HG03565 (cell line): Measurements from ENCODE around the gene NUCKS1.
A peak's percentile ranks its signal among the peaks of the same experiment; 100 is the strongest.

Experiments
- ATAC-seq: cut with Tn5 transposase; IDR thresholded peaks from one replicate; pipeline ENCODE4 v1.9.1; 2021; ENCODE audit warnings: mild to moderate bottlenecking, moderate library complexity; ENCODE audit not compliant: unreplicated experiment

The NUCKS1 gene, protein sequence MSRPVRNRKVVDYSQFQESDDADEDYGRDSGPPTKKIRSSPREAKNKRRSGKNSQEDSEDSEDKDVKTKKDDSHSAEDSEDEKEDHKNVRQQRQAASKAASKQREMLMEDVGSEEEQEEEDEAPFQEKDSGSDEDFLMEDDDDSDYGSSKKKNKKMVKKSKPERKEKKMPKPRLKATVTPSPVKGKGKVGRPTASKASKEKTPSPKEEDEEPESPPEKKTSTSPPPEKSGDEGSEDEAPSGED

DNA sequence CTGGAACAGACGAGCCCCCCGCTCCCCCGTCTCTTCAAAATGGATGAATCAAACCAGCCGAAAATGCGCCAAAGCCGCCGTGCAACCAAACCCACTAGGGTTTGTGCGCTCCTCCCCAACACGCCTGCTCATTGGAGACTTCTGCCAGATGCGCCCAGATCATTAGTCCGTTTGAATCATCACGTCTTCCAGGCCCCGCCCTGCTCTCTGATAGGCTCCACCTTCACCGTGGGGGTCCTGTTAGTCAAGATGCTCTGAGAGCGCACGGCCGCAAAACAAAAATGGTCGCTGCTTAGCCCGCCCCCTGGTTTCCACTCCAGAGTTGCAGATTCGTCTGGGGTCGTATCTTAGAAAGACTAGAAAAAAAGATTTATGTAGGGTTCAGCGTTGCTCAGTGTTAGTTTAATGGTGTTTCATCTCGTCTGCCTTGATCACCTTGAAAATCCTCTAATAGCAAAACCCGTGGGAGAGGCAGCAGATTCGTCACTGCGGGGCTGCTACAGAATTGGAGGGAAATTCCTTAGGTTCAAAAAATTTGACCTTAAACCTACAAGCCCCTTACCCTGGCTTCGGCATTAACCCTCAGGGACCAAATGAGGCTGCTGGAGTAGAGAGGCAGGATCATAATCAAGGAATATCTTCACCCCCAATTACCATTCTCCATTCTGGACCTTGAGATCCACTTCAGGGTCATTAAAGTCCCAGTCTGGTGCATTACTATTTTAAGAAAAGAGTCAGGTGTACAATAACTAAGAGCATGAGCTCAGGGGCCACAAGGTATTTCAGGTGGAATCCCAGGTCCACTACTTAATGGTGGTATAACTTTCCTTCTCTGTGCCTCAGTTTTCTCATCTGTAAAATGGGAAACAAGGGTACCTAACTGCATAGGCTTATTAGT, at the start of gene NUCKS1:
Gene NUCKS1 (minus strand): TSS at position 45 of the 898 bp plus-strand sequence. CDS start 209 bp downstream, outside the sequence.
- ATAC-seq: peak; percentile 74

DNA sequence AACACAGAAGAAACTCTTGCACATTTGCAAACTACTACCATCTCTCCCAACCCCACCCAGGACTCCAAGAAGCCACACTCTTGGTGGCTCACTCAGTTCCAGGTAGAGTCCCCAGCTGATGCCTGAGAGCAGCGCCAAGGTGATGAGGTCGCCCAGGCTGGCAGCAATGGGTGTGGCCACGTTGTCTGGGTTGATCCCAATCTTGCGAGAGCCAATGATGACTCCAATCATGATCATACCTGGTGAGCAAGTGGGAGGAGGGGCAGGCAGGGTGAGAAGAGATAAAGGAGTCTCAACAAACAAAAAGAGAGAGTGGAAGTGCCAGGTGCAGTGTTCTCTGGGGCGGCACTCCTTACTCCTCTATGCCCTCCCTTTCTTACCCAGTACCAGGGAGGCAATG, 48.6 kb upstream of the NUCKS1 start:
- no peak for ATAC-seq

DNA sequence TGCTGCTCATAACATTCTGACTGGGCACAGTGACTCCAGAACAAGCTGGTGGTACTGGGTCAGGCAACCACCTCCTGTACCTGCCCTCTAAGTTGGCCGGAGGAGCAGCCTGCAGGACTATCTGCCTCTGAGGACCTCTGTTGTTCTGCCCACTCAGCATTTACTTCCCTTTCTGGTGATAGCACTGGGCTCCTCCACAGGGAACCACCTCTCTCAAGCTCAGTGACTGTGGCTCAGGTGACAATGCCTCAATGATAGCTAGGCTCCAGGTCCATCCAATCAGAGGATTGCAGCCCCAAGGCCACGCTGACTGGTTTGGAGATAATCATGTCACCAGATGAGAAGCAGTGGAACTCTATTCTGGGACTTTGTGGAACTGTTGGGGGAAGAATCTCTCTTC, 47.2 kb upstream of the NUCKS1 start:
- ATAC-seq: no peak

DNA sequence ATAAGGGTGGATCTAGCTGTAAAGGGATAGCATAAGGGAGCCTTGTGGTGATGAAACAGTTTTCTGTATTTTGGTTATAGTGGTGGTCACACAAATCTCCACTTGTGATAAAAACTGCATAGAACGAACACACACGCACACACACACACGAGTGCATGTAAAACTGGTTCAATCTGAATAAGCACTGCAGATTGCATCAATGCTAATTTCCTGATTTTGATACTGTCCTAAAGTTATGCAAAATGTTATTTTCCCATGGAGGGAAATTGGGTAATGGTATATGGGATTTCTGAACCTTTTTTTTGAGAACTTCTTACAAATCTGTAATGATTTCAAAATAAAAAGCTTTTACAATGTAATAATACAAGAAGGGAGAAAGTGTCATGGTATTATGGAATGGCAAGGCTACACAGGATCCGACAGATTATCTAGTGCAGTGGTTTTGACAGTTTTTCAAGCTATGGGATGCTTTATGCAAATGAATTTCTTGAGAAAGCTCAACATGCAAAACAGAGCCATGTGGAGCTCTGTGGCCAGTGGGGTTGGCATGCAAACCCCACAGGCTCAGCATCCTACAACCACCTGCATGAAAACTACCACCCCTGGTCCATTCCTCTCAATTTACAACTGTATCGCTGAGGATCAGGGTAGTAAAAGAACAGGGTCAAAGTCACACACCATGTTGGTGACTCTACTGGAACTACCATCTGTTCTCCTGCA, 44.2 kb upstream of the NUCKS1 start:
- no peak for ATAC-seq

DNA sequence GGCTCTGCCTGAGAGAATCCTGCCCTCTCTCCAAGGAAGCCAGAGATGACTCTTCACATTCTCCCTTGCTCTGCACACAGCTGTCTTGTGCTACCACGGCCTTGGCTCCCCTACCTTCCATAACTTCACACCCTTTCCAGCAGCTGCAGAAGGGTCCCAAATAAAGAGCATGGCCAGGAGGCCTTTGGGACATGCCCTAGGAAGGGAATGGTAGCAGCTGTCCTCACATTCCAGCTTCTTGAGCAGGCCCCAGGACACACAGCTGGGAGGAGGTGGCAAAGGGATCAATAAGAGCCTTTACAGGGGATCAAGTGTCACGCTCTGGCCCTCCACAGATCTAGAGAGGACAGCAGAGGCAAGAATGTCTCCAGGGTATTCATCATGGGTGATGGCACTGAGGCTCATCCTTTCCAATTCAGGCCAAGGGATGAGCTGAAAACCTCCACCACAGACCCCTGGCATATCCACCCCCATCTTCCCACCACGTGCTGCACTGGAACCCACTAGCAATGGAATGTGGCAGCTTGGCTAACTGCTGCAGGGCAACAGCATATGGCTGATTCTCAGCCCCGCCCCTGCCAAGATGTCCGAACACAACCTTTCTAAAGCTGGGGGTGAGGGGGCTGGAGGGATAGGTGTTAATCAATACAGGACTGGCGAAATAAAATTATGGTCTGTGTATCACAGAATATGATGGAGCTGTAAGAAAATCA, 43.1 kb upstream of the NUCKS1 start:
- ATAC-seq: no peak

DNA sequence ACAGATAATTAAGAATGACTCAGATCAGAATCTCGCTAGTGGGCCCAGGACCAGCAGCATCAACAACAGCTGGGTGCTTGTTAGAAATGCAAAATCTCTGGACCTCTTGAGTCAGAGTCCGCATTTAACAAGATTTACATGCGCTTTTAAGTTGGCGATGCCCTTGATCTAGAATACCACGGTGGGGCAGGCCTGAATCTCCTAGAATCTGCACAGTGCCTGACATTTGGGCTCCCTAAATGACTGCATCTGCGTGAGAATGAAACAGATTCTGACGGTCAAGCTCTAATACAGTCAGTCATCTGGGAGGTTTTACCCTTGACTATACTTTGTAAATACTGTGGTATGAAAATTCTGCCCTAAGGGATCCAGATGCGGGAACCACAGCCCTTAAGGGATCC, 42.5 kb upstream of the NUCKS1 start:
- peak; percentile 33 for ATAC-seq

DNA sequence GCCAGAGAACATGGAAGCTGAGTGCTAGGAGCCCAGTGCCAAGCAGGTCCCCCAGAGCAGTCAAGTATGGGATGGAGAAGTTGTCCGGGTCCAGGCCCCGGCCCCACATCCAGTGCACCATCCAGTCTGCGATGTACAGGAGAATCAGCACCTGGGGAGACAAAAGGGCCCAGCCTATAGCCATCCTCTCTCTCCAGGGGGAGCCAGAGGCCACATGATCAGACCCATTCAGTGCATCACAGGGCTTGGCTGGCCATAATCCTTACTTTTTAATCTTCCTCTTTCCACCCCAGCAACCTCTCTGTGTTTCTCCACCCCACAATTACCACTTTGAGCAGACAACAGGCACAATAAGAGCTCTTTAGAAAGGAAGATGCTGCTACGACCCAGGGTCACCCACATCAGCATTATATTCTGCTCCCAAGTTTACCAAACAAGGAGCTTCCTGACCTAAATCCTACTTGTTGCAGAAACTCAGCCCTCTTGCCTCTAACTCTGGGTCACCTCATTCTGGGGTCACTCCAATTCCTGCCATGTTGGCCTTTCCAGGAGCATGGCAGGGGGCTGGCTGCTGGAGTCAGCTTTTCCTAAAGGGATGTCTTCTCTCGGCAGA, 41.7 kb upstream of the NUCKS1 start:
- no peak for ATAC-seq

DNA sequence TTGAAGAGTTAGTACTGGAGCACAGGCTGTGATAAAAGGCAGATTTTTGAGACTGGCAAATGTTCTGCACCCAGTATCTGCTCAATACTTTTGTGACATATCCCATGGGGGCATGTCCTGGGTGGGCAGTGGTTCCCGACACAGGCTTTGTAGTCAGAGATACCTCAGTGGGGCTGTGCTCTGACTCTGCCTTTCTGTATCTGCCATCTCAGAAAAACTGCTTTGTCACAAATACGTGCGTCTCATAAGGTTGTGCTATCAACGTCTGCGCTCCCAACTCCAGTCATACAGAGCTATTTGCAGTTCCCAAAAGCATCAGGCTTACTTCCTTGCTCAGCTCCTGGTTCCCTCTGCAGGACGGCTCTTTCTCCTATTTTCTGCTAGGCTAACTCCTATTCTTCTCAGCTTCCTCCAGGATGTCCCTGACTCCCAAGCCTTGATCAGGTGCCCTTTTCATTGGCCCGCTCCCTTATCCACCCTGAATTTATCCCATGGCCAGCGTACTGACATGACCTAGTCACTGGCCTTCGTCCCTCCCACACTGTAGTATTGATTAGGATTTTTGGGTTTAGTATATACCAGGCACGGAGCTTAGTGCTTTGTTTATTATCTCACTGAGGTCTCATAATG, 37.4 kb upstream of the NUCKS1 start:
- ATAC-seq: no peak

DNA sequence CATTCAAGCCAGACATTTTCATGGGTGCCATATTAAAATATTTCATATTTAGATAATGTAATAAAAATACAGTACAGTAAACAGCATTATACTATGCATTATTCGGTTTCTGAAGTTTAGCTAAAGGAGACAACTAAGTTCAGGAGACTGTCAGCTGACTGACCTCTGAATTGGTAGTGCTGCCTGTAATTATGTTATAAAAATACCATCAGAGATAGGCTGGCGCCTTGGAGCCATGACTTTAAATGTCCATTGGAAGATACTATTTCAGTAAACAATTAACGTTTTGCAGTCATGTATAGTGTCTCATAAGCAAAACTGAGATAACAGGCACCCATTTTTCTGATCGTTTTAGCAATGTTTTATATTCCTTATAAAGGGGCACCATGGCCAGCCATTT, 36.6 kb upstream of the NUCKS1 start:
- no peak for ATAC-seq

DNA sequence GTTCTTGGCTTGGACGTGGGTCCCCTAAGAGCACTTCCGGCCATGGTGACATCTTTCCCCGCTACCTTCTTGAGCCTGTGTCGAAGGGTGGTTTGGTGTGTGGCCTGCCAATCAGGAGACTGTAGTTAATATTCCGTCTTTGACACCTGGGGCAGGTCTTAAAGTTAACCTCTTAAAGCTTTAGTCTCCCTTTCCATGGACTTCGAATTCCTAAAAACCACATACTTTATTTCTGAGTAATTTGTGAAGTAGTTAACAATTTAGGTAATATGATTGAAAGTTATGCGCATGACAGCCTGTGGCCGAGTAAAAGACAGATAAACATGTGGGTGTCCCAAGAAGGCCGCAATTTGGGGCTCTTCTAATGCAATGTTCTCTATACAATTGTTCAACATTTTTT, 35.5 kb upstream of the NUCKS1 start:
- no peak for ATAC-seq

DNA sequence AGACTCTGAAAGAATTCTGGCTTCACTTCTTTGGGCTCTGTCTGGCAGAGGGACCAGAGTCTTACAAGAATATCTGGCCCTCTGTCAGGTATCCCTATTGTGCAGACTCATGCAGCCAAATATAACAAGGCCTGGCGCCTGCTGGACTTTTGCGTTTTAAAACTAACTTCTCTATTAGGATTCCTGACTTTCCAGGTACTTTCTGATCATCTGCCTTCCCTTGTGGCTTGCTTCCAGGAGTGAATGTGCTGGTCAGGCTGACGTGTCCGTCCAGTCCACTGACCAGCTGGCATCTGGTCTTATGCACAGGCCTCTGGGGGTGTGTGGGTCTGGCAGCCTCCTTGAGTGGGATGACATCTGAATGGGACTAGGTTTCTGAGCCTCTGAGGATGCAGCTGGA, 33.9 kb upstream of the NUCKS1 start:
- no peak for ATAC-seq

DNA sequence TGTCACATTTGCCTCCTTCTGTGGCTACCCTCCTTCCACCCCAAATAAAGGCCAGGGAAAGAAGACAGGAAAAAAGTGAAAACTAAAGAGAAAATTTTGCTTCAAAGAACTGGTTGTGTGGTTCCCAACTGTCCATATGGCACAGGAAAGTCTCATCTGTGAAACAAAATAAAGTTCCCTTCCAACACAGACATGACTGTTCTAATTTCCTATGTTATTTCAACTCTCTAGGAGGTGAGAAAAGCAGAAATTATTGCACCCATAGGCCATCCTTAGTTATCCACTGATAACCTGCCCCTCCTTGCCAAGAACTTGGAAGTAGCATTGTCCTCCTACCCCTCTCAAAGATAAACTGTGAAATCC, 33.4 kb upstream of the NUCKS1 start:
- no peak for ATAC-seq

DNA sequence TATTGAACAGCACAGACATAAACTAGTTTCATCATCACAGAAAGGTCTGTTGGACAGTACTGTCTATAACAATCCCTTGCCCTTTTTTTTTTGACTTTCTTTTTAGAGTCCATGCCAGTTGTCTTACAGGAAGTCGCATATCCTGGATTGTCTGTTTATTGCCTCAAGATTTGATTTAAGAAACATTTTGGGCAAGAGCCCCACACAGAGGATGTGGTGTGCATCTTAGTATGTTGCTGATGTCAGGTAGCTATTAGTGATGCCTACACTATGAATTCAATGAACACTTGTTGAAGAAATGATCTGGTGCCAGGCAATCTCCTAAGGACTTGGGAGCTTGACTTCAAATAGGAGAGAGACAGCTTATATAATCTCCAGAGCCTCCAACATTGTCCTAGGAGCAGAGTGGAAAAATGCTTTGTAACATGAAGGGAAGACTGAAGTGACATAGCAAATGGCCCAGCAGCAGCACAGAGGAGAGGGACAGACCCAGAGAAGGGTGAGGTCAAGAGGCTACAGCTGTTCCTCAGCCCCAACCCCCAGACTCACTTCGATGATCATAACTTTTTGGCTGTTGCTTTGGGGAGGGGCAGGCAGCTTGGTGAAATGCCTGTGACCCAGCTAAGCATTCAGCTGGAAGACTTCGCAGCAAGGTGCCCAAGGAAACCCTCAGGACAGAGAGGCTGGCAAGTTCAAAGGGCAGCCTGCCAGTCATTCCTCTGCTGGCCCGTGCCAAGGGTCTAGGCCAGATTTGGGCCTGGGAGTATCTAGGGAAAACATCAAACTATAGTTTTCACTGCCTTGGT, 32.8 kb upstream of the NUCKS1 start:
- ATAC-seq: no peak

DNA sequence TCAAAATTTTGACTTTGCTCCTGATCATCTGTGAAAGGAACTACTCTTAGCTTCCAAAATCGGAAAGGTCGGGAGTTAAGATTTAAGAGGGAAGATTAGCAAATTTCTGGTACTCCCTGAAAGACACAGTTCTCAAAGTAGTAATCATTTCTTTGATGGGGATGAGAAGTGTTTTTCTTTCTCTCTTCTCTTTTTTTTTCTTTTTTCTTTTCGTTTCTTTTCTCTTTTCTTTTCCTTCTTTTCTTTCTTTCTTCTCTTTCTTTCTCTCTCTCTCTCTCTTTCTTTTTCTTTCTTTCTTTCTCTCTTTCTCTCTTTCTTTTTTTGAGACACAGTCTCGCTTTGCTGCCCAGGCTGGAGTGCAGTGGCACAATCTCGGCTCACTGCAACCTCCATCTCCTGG, 30.4 kb upstream of the NUCKS1 start:
- ATAC-seq: no peak

DNA sequence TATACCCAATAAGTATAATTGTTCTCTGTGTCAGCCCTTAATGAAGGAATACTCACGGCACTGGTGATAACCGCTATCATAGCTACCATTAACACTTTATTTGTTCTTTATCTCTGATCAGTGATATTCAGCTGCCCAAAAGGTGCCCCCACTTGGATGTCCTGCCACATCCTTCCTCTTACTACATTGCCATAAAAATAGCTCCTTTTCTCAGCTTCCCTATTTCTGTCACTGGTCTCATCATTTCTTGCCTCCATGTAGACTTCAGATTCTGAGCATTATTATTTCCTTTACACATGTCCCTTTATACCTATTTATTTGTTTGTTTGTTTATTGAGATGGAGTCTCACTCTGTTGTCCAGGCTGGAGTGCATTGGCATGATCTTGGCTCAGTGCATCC, 28.0 kb upstream of the NUCKS1 start:
- no peak for ATAC-seq

DNA sequence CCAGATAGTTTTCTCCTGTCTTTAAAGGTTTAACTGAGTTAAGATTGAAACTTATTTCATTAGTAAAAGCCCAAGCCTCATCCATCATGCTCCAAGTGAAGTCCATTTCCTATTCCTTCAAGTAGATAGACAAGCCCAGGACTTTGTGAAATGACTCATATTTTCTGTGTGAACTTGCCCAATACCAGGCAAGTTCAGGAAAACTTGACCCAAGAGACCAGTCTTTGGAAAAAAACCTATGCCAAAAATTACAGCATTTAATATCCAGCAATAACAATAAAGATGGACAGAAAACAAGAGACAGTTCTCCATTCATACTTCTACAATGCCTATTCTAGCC, 25.7 kb upstream of the NUCKS1 start:
- ATAC-seq: no peak

DNA sequence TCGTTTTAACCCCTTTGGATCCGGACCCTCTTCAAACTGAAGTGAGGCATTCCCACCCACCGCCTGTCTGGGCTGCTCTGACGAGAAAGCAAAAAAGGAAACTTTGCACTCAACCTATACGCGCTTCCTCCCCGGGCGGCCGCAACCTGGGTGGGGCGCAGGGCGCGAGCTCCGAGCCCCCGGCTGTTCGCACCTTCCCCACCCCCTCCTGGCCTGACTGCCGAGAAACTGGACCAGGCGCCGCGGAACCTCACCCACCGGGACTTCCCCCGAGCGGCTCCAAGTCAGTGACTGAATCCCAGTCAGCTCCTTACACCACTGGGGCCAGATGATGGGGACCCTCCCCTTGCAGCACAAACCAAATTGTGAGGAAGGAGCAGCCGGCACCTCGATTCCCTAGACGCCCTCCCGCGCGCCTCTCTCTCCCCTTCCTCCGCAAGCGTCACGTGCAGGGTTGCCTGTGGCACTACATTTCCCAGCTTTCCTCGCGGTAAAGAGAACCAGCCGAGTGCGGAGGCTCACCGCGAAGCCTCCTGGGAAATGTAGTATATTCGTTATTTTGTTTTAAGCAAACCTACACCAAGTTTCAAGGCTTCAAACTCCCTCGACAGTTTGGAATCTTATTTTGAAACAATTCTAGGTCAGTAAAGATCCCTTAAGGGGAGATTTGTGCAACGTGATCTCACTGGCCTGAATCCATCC, 25.2 kb upstream of the NUCKS1 start, which contains the start of gene RAB29:
Gene RAB29 (minus strand): TSS at position 468 of the 702 bp plus-strand sequence. CDS start 526 bp downstream, outside the sequence.
- ATAC-seq: peak; percentile 67

DNA sequence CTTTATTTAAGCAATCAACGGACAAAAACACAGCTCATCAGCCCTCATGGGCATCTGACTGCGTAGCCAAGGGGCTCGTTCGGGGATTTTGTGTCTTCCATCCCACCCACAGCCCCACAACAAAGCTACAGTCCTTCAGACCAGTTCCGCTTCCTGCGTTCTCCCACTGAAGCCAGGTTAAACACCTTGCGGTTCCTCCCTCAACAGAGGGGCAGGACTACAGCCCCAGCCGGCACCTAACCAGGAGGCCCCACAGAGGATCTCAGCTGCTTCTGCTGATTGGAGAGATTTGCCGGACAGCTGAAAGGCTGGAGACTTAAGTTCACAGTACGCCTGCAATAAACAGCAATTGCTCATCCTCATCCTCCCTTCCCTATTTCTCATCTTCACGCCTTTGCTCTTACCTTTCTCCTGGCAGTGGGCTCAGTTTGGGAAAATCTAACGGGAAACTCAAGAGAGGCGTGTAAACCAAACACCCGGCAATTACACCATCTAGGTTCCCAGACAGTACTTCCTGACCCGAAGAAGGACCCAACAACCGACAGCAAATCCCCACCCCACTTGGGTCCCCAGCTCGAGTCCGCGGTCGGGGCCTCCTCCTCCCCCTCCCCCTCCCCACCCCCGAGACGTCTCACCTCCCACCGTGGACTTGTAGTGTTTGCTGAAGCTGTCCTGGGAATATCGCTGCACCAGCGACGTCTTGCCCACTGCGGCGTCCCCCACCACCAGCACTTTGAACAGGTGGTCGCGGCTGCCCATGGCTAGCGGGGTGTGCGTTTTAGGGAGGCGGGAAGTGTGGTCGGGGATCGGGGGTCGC, 24.4 kb upstream of the NUCKS1 start:
- no peak for ATAC-seq
